GM21515 (cell line): Measurements from ENCODE around the gene CIPC.
A peak's percentile ranks its signal among the peaks of the same experiment; 100 is the strongest.

ENCODE experiments used
- ATAC-seq: cut with Tn5 transposase; IDR thresholded peaks from one replicate; pipeline ENCODE4 v1.9.1; 2021; ENCODE audit not compliant: unreplicated experiment

Gene CIPC

DNA sequence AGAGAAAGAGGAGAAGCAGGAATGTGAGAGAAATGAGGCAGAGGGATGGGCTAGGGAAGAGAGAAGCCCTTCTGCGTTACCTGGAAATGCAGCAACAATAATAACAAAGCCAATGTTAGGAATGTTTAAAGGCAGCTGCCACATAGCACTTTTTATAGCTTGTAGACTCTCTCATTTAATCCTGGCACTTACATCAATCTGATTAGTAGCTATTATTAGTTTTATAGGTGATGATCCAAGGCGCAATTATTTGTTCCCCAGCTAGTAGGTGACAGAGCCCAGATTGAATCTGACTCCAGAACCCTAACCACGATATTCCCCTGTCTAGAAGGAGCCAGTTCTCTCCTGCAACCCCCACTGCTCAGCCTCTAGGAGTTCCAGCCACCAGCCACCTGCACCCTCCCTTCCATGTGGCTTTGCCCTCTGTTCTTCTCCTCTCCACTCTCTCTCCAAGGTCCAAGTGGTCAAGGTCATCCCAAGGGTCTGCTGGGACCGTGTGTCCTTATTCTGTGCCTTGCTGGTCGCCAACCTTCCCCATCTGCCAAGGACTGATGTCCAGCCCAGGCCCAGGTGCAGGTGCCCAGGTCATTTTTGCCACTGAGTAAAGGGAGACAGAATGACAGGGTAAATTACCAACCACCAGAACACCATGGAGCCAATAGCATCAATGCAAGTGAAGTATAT, 29.4 kb upstream of the CIPC start:
- no peak for ATAC-seq

DNA sequence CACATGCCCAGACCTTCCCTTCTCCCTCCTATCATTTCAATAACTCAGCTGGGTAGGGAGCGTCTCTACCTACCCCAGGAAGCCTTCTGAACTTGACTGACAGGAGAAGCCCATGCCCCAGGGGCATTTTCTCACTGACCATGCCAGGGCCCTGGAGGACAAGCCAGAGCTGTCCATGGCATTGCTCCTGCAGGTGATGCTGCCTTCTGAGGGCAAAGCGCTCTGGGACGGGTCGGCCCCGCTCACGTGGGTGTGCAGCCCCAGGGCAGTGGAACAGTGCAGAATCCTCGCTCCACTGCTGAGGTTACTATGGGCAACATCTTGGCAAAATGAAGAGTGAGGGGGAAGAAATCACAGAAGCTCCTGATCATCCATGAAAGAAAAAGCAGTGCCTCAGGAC, 28.5 kb upstream of the CIPC start:
- no peak for ATAC-seq

DNA sequence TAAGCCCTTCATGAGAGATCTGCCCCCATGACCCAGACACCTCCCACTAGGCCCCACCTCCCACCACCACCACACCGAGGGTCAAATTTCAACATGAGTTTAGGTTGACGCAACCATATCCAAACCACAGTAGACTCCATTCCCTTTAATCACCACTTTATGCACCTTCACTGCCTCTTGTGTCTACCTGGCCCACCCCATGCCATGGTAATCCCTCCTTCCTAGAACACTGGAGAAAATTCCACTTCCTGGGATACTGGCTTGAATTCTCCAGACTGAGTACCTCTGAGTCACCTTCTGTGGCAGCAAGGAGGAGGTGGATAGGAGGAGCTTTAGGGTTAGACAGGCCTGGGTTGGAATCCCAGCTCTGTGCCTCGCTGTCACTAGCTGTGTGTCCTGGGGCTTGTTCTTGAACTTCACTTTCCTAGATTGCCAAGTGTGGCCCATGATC, 26.1 kb upstream of the CIPC start:
- ATAC-seq, result no peak

DNA sequence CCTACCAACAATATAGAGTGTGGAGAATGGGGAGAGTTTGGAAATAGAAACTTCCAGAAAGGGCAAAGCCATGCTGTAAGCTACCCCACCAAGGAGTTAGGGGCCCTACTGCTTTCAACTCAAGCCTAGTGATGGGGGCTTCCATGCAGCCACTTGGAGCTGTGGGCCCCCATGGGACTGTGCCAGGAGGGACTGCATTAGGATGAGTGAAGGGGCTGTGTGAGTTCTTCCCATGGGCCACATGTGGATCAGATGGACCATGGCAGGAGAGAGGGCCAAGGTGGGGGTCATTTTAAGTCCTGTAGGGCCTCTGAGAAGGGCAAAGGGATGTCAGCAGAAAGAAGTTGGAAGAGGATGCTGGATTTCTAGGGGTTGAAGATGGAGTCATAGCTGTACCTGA, 23.1 kb upstream of the CIPC start:
- no peak for ATAC-seq

DNA sequence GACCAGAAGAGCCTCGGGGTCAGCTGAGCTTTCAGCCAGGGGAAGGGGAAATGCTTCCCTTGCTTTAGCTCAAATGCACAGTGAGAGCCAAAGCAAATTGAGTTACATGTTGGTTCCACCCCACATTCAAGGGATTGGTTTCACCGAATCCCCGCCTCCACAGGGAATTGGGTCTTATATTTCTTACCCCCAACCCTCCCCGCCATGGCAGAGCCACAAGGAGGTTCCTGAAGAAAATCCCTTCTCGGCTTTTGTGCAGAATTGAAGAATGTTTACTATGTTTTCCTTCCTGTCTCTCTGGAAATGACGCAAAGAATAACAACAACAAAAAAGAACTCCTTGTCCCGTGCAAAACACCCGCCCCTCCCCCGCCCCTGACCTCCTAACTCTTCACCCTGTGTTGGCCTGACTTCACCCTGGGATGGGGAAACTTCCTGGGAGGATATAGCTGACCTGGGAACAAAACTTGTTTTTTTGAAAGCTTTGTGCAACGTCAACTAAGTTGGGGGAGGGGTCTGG, 21.9 kb upstream of the CIPC start:
- no peak for ATAC-seq

DNA sequence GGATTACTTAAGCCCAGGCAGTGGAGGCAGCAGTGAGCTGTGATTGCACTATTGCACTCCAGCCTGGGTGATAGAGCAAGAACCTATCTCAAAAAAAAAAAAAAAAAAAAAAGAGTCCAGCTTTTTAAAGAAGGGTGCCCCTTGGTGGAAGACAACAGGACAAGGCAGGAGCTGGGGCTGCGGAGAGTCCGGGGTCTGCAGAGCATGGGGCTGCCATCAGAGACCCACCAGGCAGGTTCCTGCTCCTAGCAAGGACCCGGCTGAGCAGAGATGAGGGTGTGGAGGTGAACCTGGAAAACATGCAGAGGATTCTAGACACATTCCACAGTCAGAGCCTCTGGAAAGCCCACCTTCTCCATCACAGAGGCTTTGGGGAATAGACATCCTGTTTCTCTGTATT, 21.0 kb upstream of the CIPC start:
- ATAC-seq, result no peak

DNA sequence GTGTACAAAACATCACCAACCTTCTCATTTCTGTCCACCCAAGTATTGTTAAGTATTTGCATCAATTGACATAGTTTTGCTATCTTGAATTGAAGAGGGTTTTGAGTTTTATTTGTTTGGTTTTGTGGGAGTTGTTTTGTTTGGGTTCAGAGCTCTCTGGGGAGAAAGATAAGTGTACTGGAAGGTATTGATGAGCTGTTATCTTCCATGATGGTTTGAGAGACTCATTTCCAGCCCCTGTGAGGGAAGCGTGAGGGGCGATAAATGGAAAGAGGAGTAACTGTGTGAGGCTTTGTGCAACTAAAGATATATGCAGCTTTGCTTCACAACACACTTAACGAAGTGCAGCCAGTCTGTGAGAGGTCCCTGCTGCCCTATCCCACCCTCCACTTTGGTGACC, 15.7 kb upstream of the CIPC start:
- no peak for ATAC-seq

DNA sequence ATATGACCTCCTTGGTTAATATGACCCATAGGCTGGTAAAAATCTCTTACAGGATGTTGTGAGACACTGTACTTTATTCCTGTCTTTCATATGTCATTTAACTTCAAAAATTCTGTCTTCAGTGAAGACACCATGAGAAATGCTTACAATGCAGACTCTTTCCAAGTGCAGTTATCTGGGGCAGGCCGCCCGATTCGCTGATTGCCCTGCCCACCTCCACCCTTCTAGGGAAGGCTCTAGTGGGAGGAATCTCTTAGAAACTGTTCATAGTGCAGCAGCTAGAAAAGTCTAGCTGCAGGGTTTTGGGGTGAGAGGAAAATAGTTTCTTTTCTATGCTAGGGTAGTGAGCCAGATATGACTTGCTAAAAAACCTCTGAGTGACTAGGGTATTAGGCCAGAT, 15.0 kb upstream of the CIPC start:
- ATAC-seq, result no peak

DNA sequence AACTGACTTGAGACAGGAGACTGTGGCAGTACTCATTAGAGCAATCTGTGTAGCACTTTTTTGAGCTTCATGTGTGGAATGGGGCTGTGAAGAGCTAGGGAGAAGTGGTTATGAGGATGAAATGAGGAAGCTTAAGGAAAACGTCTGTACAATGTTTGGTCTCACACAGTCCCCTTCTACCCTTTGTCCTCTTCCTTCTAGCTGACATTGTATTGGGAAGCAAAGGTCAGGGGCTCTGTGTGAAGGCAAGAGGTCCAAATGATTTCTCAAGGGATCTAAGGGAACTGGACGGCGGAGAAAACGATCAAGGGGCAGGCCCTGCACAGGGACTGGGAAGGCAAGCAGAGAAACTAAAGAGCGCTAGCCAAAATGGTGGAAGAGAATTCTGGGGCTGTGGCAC, 13.1 kb upstream of the CIPC start:
- no peak for ATAC-seq

DNA sequence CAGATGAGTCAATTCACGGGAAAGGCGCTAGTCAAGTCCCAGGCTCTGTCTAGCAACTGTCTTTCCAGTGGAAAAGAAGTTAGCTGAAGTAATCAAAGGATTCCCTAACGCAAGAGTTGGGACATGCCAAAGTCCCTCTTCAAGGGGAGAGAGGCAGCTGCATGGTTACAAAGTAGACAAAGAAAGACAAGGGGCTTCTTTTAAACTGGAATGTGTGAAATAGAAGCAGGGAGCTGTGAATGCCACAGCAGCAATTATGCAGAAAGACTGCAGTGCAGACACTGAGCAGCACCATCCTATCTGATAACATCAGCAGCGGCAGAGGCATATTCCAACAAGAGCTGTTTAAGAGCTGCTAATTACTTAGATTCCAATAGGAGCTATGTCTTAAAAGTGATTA, 12.5 kb upstream of the CIPC start:
- no peak for ATAC-seq

DNA sequence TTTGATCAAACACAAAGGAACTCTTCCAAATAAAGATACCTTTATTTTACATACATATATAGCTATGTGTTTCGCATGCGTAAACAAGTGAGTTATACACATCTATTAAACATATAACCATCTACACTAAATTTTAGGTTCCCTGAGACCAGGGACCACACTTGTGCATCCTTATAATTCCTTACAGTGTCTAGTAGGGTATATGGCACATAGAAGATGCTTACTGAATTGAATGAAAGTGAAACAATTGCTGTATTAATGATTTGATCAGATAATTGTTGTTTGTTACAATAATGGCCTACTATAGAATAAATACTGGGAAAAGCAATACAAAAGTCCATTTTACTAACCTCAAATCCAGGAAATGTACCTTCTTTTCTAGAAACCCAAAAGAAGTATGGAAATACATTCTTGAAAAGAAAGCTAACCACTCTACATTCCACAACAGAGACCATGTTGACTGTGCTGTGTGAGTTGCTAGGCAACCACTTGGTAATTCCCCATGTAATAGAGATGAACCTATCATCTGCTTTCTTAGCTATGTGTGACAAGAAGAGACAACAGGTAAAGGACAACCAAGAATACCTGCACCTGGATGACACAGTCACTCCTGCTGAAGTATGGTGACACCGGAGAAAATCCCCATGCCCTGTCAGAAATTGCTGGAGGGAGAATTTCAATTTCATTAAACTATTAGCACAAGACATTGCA, 11.9 kb upstream of the CIPC start:
- peak; percentile 64 for ATAC-seq

DNA sequence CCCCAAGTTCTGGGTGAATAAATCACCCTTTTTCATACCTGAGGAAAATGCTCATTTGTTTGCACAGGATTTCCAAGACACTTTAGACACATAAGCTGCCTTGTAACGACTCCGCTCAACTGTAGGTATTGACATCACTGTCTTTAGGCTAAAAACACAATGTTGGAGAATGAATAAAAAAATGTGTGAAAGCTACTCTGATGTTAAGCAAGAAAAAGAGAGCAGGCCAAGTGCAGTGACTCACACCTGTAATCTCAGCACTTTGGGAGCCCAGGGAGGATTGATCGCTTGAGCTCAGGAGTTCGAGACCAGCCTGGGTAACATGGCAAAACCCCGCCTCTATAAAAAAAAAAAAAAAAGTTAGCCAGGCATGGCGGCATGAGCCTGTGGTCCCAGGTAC, 11.1 kb upstream of the CIPC start:
- no peak for ATAC-seq

DNA sequence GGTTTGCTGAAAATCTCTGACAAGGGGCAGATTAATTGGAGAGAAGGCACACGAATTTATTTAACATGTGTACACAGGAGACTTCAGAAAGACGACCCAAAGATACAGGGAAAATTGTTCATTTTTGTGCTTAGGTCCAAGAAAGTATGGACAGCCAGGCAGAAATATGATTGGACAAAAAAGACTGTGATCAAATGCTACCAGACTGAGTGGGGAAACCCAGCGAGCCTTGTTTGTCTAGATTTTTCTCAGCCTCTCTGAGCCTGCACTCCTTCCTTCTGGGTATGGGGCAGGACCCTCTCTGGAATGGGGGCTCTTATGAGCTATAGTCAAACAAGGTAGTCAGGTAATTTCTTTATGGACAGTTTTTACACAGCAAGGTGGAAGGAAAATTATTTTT, 10.4 kb upstream of the CIPC start:
- no peak for ATAC-seq

DNA sequence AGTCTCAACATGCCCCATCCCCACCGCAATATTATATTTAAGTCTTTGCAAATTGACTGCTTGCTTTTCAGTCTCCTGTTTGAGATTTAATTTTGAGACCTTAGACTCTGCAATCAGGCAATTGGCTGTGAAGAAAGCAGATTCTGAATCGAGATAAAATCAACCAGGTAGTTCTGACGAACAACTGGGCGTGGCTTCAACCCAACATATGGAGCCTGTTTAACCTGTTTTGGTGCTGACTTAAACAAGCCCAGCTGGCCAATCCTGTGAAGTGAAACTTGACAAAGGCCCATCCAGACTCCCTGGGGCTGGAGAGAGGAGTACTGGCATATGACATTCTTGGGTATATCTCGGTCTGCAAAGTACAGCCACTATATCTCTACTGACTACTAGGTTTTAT, 9.8 kb upstream of the CIPC start:
- ATAC-seq, result no peak

DNA sequence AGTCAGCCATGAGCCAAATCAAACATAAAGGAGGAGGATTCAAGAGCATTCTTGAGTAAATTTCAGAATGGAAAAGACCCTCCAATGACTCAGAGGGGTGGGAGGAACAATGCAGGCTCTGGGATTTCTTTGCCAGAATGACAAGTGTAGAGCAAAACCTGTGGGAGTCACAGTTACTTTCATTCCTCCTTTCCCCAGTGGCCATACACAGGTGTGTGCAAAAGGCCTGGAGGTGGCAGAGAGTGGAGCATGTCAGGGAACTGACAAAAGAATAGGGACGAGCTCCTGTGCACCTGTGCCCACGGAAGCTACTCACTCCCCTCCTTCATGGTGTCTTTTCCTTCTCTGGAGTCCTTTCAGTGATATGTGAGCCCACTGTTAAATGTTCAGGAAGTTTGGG, 9.4 kb upstream of the CIPC start:
- ATAC-seq, result no peak

DNA sequence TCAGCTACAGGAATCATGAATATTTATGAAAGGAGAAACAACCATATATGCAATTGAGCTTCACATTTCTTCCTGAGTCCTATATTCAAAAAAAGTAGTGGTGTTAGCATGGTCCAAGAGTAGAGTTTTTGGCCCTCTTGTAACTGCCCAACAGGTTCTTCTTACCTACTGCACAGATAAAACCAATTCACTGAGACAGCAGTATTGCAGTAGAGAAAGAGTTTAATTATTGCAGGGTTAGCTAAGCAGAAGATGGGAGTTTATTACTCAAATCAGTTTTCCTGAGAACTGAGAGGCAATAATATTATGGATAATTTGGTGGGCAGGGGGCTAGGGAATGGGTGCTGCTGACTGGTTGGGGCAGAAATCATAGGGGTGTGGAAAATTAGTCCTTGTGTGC, 6.5 kb upstream of the CIPC start:
- ATAC-seq, result no peak

DNA sequence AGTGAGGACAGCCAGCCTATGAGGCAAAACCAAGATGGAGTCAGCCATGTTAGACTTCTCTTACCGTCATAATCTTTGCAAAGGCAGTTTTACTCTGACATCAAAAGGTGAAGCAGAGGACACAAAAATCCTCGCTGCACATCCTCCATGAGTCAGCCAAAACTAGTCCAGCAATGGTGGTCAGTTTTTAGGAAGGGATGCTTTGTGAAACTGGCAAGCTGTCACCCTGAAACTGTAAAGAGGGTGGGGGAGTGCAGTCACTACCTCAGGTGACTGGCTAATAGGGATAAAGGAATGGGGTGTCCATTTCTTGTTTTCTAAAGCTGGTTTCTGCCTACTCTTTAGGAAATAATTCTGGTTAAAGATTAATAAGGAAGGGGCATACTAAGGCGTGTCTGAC, 5.4 kb upstream of the CIPC start:
- no peak for ATAC-seq

DNA sequence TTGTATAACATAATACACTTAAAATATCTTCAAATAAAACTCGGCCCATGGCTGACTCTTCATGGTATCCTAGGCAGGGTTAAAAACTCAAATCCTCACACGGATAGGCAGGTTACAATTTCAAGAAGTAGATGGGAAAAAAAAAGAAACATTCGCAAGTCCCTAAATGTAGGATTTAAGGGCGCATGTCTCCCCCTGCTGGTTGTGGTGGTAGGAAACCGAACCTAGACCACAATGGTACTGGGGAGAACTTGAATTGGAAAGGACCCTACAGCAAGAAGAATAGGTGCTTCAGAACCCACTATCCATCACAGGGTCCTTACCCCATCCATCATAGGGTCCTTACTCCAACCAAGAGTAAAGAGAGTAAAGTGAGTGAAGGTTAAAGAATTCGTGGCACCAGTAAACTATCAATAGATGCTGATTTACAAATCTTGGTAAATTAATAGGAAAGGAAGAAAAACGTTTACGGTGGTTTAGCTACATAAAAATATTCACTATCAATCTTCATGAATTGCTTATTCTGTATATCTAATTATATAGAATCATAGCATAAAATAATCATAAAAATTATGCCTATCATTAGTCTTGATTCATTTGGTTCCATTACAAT, 3.3 kb upstream of the CIPC start:
- ATAC-seq, result no peak

DNA sequence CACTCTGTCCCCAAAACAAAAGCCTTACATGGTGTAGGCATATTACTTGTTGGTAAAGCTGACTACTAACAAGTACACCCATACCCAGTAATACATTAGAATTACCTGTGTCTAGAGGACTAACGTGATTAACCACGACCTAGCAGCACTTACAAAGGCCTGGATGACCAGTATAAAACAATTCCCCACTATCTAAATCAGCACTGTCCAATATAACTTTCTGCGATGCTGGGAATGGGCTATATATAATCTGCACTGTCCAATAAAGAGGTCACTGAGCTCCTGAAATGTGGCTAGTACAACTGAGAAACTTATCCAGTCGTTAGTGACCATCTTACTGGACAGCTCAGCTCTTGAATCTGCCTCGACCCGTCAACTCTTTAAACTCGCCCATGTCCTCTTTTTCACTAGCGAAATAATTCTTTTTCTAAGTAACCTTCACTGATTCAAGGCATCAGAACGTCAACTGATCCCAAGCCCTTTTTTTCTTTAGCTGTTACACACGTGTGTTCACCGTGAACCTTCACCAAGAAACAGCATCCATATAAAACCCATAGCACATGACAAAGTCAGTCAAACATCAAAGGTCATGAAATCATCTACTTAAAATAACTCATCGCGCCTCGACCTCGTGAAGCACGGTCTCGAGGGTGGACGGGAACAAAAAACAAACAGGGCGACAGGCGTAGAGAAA, 905 bp upstream of the CIPC start:
- ATAC-seq, result no peak

DNA sequence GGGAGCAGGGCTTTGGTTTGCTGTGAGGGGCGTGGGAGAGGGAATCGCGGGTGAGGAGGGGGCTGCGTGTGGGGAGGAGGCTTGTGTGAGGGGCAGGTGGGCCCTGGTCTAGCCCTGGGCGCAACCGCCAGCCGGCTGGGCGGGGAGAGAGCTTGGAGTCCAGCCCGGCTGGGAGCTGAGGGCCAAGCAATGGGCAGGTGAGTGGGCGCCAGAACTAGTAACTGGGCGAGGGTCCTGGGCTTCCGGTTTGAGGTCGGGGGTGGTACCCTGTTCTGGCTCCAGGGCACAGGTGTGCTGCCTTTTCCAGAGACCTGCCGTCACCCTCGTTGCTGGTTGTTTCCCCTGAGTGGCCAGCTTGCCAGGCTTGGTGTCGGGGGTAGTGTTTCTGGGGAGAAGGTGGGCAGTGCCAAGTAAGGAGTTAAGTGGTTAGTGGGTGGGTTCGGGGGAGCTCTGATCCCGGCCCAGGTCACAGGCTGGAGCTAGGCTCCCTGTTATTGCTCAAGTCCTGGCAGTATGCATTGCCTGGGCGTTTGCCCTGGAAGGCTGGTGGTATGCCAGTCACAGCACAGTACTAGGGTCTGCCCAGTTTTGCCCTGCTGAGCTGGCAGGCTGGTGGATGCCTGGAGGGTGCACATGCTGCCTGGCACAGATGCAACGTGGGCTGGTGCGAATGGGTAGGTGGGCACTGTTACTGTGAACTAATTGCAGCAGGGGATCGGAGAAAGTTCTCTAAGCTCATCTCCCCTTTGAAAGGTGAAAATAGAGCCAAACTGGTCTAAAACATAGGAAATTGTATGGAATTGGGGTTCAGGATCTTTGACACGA, 683 bp downstream of the CIPC start:
- peak; percentile 6 for ATAC-seq
